Panc1 (cell line): ENCODE data around the gene KCNN3. TPM values are rescaled to one million over a fixed set of nuclear protein-coding genes. Genes with fewer than 3 reads are reported as not detected.

ENCODE experiments used
- ATAC-seq: fragments of 200-7000 bp; cut with Tn5 transposase; 2 replicates; pipeline ENCODE4 v1.9.1; 2020; ENCODE audit warnings: mild to moderate bottlenecking, moderate library complexity
- BruUV-seq: library from RNA; stranded (reverse); fragments of 400-500 nt; replicated peaks from 2 replicates; lab custom pipeline; 2021; lab: Mats Ljungman, UMichigan
- CTCF ChIA-PET: fragments of 300-600 bp; sonication (Branson Sonifier 250); formaldehyde crosslinking; loops from one replicate; lab custom pipeline; 2022; ENCODE audit warnings: antibody characterized with exemption; lab: Charles Lee
- POLR2A ChIA-PET: fragments of 300-600 bp; sonication (Branson Sonifier 250); formaldehyde crosslinking; loops from one replicate; lab custom pipeline; 2022; ENCODE audit warnings: antibody characterized with exemption; lab: Charles Lee
- DNase-seq: peaks from one replicate; pipeline ENCODE4 v3.0.0-alpha.2; 2010; ENCODE audit warnings: low read depth, low spot score
- H3K27ac ChIP-seq: 2 replicates; pipeline ENCODE4 v1.5.1; 2011; ENCODE audit warnings: mild to moderate bottlenecking, low read length, inconsistent platforms
- H3K27me3 ChIP-seq: fragments of 200-500 bp; sonication (Bioruptor generic); 2 replicates; pipeline ENCODE4 v1.6.0; 2014; ENCODE audit warnings: low read length, inconsistent platforms; ENCODE audit not compliant: control insufficient read depth, insufficient read depth
- H3K36me3 ChIP-seq: fragments of 200-500 bp; sonication (Bioruptor generic); 2 replicates; pipeline ENCODE4 v1.5.1; 2014; ENCODE audit warnings: inconsistent platforms, mild to moderate bottlenecking, low read length, moderate library complexity; ENCODE audit not compliant: control insufficient read depth, insufficient read depth
- H3K4me1 ChIP-seq: 2 replicates; pipeline ENCODE4 v1.5.1; 2011; ENCODE audit warnings: inconsistent platforms, mild to moderate bottlenecking, low read length, moderate library complexity; ENCODE audit not compliant: control insufficient read depth, insufficient read depth
- H3K4me3 ChIP-seq, 2 experiments: 2 replicates each; pipeline ENCODE4 v1.5.1; 2011 to 2012; ENCODE audit warnings: low read depth in 2 of 2, low read length in 2 of 2, mild to moderate bottlenecking in 2 of 2, inconsistent platforms in 1 of 2, moderate library complexity in 1 of 2
- H3K9me3 ChIP-seq: fragments of 200-500 bp; sonication (Bioruptor generic); 2 replicates; pipeline ENCODE4 v1.5.1; 2014; ENCODE audit warnings: low read depth, mild to moderate bottlenecking, inconsistent platforms, low read length, moderate library complexity; ENCODE audit not compliant: control insufficient read depth, insufficient read depth
- CTCF ChIP-seq: fragments of 450-650 bp; IDR thresholded peaks from 2 replicates; pipeline ENCODE4 v1.5.1; 2017; ENCODE audit warnings: mild to moderate bottlenecking
- POLR2AphosphoS5 ChIP-seq: IDR thresholded peaks from 2 replicates; pipeline ENCODE4 v1.6.1; 2012; ENCODE audit warnings: mild to moderate bottlenecking, low read depth, low read length, moderate library complexity
- REST ChIP-seq, 2 experiments: IDR thresholded peaks; 2 replicates each; pipeline ENCODE4 v1.6.1; 2011 to 2012; ENCODE audit warnings: low read depth in 2 of 2, control low read depth in 1 of 2, low read length in 1 of 2, mild to moderate bottlenecking in 1 of 2, moderate library complexity in 1 of 2; ENCODE audit not compliant: insufficient read depth in 1 of 2
- SIN3A ChIP-seq: IDR thresholded peaks from 2 replicates; pipeline ENCODE4 v1.6.1; 2012; ENCODE audit warnings: low read depth, mild to moderate bottlenecking, low read length, moderate library complexity, borderline replicate concordance; ENCODE audit not compliant: insufficient read depth
- TCF7L2 ChIP-seq: IDR thresholded peaks from 2 replicates; pipeline ENCODE4 v1.6.1; 2011; ENCODE audit warnings: mild to moderate bottlenecking, low read depth, low read length, inconsistent platforms
- in situ Hi-C: cut with HindIII; loops from 2 replicates; pipeline ENCODE4 v1.10.0; 2016; ENCODE audit warnings: low sequenced_read_pairs, low pct_unique_long_range_greater_than_20kb
- intact Hi-C: fragments of 100-400 bp; cut with micrococcal nuclease; formaldehyde crosslinking; loops from one replicate; pipeline ENCODE4 v1.10.0; 2022; ENCODE audit not compliant: unreplicated experiment
- total RNA-seq: library from RNA; stranded (reverse); gene quantifications from one replicate; pipeline ENCODE4 v1.2.1, GENCODE V29; 2021; ENCODE audit not compliant: unreplicated experiment

The KCNN3 gene
- total RNA-seq, 1 experiment from 2014 or later, result 0.05 TPM

- no TSS peak for BruUV-seq
- no peaks in the 10 kb centered on the region for H3K9me3 ChIP-seq
- in situ Hi-C loops (no loop called here), intact Hi-C loops (no loop called here)
- H3K36me3 ChIP-seq, result no peaks in the 10 kb centered on the region
- H3K27ac ChIP-seq, result no peak overlapping the region
- no peak for DNase-seq
- ChIA-PET CTCF (no interaction called here), POLR2A (no interaction called here)
- H3K4me1 ChIP-seq, result no peaks in the 10 kb centered on the region
- TF ChIP-seq TCF7L2 (no peak), CTCF (no peak), POLR2AphosphoS5 (no peak), SIN3A (no peak), REST (IDR thresholded peaks at IDR 0.05; ENCODE audit: insufficient read depth in 1 of 2, low read depth in 2 of 2, low read length in 1 of 2) (no peak)
- no peak overlapping the region for H3K4me3 ChIP-seq
- H3K27me3 ChIP-seq, result peaks cover 34% of the 10 kb centered on the region
- ATAC-seq, result no peak
Observed at GRCh38 chr1:154657556-154657955, 212.5 kb downstream of the KCNN3 start.

- DNase-seq, result no peak
- H3K4me1 ChIP-seq, result no peaks in the 10 kb centered on the region
- H3K27ac ChIP-seq, result no peak overlapping the region
- no peak overlapping the region for H3K4me3 ChIP-seq
- no peak for ATAC-seq
- in situ Hi-C loops (no loop called here), intact Hi-C loops (no loop called here)
- no peaks in the 10 kb centered on the region for H3K9me3 ChIP-seq
- no TSS peak for BruUV-seq
- no peaks in the 10 kb centered on the region for H3K36me3 ChIP-seq
- no peak for TF ChIP-seq TCF7L2
- no peak for TF ChIP-seq POLR2AphosphoS5
- no peak for TF ChIP-seq REST (IDR thresholded peaks at IDR 0.05; ENCODE audit: insufficient read depth in 1 of 2, low read depth in 2 of 2, low read length in 1 of 2)
- no peak for TF ChIP-seq SIN3A
- no peak for TF ChIP-seq CTCF
- CTCF ChIA-PET, result no interaction called here
- peaks cover 22% of the 10 kb centered on the region for H3K27me3 ChIP-seq
- POLR2A ChIA-PET, result no interaction called here
Observed at GRCh38 chr1:154652893-154653292, 217.2 kb downstream of the KCNN3 start.

Other genes with a start within 250 kb of the KCNN3 start
- gene PMVK, start 66.4 kb upstream of the KCNN3 start, total RNA-seq, result 42.2 TPM
- gene PBXIP1, start 85.8 kb upstream of the KCNN3 start, total RNA-seq, result 40.7 TPM
- gene PYGO2, start 91.5 kb upstream of the KCNN3 start, total RNA-seq, result 41.1 TPM
- 373 TPM for gene SHC1, start 100.5 kb upstream of the KCNN3 start, total RNA-seq
- gene CKS1B, start 104.4 kb upstream of the KCNN3 start, total RNA-seq, result 212 TPM
- 72.8 TPM for gene FLAD1, start 113.1 kb upstream of the KCNN3 start, total RNA-seq
- 0.67 TPM for gene LENEP, start 123.3 kb upstream of the KCNN3 start, total RNA-seq
- 55.8 TPM for gene ZBTB7B, start 132.5 kb upstream of the KCNN3 start, total RNA-seq
- 0.13 TPM for gene DCST2, start 163.5 kb upstream of the KCNN3 start, total RNA-seq
- gene DCST1, start 163.5 kb upstream of the KCNN3 start, total RNA-seq, result not detected
- 41.7 TPM for gene ADAM15, start 181.0 kb upstream of the KCNN3 start, total RNA-seq
- 8.0 TPM for gene EFNA4, start 193.5 kb upstream of the KCNN3 start, total RNA-seq
- 2.3 TPM for gene EFNA3, start 208.6 kb upstream of the KCNN3 start, total RNA-seq